HL-60 (cell line): Measurements from ENCODE around the gene CENPP.

ENCODE experiments used
- DNase-seq, 2 experiments: peaks; one replicate each; pipeline ENCODE4 v3.0.0-alpha.2; 2010 to 2020; ENCODE audit warnings: low read depth in 1 of 2, low spot score in 1 of 2
- H3K27ac ChIP-seq: fragments of 250-450 bp; sonication (Bioruptor Pico); replicated peaks from 2 replicates; pipeline ENCODE4 v1.5.1; 2020; ENCODE audit warnings: mild to moderate bottlenecking, moderate library complexity
- H3K27me3 ChIP-seq: fragments of 250-450 bp; sonication (Bioruptor Pico); 2 replicates; pipeline ENCODE4 v1.5.1; 2021; ENCODE audit warnings: mild to moderate bottlenecking, moderate library complexity; ENCODE audit not compliant: insufficient read depth, poor library complexity, severe bottlenecking
- H3K4me3 ChIP-seq: replicated peaks from 2 replicates; pipeline ENCODE4 v1.5.1; 2011; ENCODE audit warnings: mild to moderate bottlenecking, control low read depth, low read length; ENCODE audit not compliant: insufficient read depth
- CTCF ChIP-seq: IDR thresholded peaks from one replicate; pipeline ENCODE4 v1.5.1; 2011; ENCODE audit warnings: low read length, control low read depth, inconsistent platforms; ENCODE audit not compliant: insufficient read depth
- GABPA ChIP-seq: IDR thresholded peaks from 2 replicates; pipeline ENCODE4 v1.6.1; 2012; ENCODE audit warnings: low read depth
- POLR2AphosphoS5 ChIP-seq: IDR thresholded peaks from 2 replicates; pipeline ENCODE4 v1.6.1; 2012; ENCODE audit warnings: low read depth
- REST ChIP-seq: IDR thresholded peaks from 2 replicates; pipeline ENCODE4 v1.6.1; 2012; ENCODE audit warnings: low read depth; ENCODE audit not compliant: insufficient replicate concordance
- SPI1 ChIP-seq: IDR thresholded peaks from 2 replicates; pipeline ENCODE4 v1.6.1; 2012; ENCODE audit warnings: low read depth, mild to moderate bottlenecking, borderline replicate concordance

Gene CENPP

GRCh38 chr9:92341578-92341977 is 15.8 kb downstream of the CENPP start:
- no peak for TF ChIP-seq POLR2AphosphoS5
- no peak overlapping the region for H3K27ac ChIP-seq
- no peaks in the 10 kb centered on the region for H3K27me3 ChIP-seq
- no peak overlapping the region for H3K4me3 ChIP-seq
- no peak for DNase-seq

- TF ChIP-seq POLR2AphosphoS5 (no peak), SPI1 (no peak), REST (no peak), CTCF (no peak), GABPA (no peak)
- DNase-seq, result no peak
- Histone ChIP-seq H3K4me3 (no peak overlapping the region), H3K27ac (no peak overlapping the region), H3K27me3 (no peaks in the 10 kb centered on the region)
Observed at GRCh38 chr9:92342825-92343488, 17.2 kb downstream of the CENPP start.

- H3K4me3 ChIP-seq, result no peak overlapping the region
- no peak for TF ChIP-seq GABPA
- TF ChIP-seq REST, result no peak
- no peak for TF ChIP-seq CTCF
- no peak for TF ChIP-seq SPI1
- no peak for TF ChIP-seq POLR2AphosphoS5
Observed at GRCh38 chr9:92345582-92345981, 19.8 kb downstream of the CENPP start.

GRCh38 chr9:92349771-92350739 is 24.3 kb downstream of the CENPP start:
- DNase-seq, result no peak
- Histone ChIP-seq H3K27ac (no peak overlapping the region), H3K4me3 (no peak overlapping the region), H3K27me3 (no peaks in the 10 kb centered on the region)
- TF ChIP-seq CTCF (no peak), POLR2AphosphoS5 (no peak), SPI1 (no peak), REST (no peak), GABPA (no peak)

More at GRCh38 chr9:92345582-92345981, 19.8 kb downstream of the CENPP start:
- Histone ChIP-seq H3K27me3 (no peaks in the 10 kb centered on the region), H3K27ac (no peak overlapping the region)
- no peak for DNase-seq
